Measurements from ENCODE around the gene OCEL1. TPM values are rescaled to one million over a fixed set of nuclear protein-coding genes. Genes with fewer than 3 reads are reported as not detected.

OCEL1 gene
- total and polyA plus RNA-seq, 10 of the 15 experiments (the other 5 are each of a cell fraction or from before 2014, with no cell fraction given): 2.8 to 18.2 (median 7.4) TPM

DNA sequence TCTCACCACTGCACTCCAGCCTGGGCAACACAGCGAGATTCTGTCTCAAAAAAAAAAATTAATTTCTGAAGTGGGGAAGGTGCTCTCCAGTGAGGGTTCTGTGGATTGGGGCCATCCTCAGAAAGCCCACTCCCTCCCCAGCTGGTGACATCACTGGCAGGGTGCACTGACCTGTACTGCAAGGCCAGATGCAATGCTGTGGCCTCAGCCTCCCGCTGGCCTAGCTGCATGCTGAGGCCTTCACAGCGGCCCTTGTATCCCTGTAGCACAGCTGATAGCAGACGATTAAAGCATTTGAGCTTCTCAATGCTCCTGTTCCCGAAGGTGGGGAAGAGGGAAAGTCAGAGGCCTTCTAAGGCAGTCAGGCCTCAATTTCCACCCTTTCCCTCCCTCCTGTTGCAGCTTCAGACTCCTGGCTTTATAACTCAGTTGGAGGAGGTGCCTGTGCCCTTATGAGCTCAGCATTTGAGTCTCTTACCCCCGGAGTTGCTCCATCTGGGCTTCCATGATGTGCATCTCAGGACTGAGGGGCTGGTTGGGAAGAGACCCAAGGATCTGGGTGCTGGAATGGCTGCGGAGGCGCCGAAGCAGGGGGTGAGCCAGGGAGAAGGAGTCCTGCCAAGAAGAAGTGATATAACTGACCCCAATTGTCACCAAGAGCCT, 33.2 kb downstream of the OCEL1 start:
- Histone ChIP-seq H3K36me3 (ENCODE audit: control insufficient read depth in 2 of 2, insufficient read depth in 2 of 2, low read length in 1 of 2) (no peaks in the 10 kb centered on the region), H3K27ac (ENCODE audit: control insufficient read depth, insufficient read depth) (no peak overlapping the region), H3K9me3 (replicated peaks; ENCODE audit: control insufficient read depth, insufficient read depth, low read length) (no peaks in the 10 kb centered on the region; the same call in 2 of the 3 replicates), H3K27me3 (replicated peaks in 1 of 2; ENCODE audit: control insufficient read depth in 2 of 2, insufficient read depth in 2 of 2, low read length in 1 of 2) (no peaks in the 10 kb centered on the region), H4K20me1 (ENCODE audit: control insufficient read depth, insufficient read depth) (no peaks in the 10 kb centered on the region), H3K4me1 (ENCODE audit: control insufficient read depth, insufficient read depth, low read length) (peaks cover 2% of the 10 kb centered on the region; the same call in 1 of the 2 replicates), H2AFZ (ENCODE audit: control insufficient read depth, low read depth, low read length) (no peak overlapping the region), H3K4me3 (no peak overlapping the region), H3K79me2 (ENCODE audit: control insufficient read depth, insufficient read depth, low read length) (no peaks in the 10 kb centered on the region), H3K4me2 (ENCODE audit: control insufficient read depth, insufficient read depth) (no peak overlapping the region), H3K9ac (ENCODE audit: control insufficient read depth, insufficient read depth, low read length) (no peak overlapping the region)
- ChIA-PET SMC1A (ENCODE audit: uncharacterized antibody, unreplicated experiment) (interaction anchor here (0.6 to 1.8 kb wide), 6 partner anchors 12 to 147 kb away, joined by 3 to 7 read pairs (median 4); partner anchors contain the start of genes ANKLE1 and USE1), POLR2A (interaction anchor here (0.6 to 0.7 kb wide), 3 partner anchors 25 to 576 kb away, joined by 3 to 5 read pairs (median 3); no protein-coding TSS in a partner anchor), RAD21 (ENCODE audit: unreplicated experiment) (interaction anchor here (0.6 to 2.3 kb wide), 3 partner anchors 21 to 26 kb away, joined by 3 to 12 read pairs (median 4); partner anchors contain the start of gene ANKLE1), CTCF (interaction anchor here (0.6 to 10.5 kb wide), 17 partner anchors 8 to 256 kb away, joined by 3 to 120 read pairs (median 4); partner anchors contain the start of genes ANKLE1, BABAM1 and USE1)
- in situ Hi-C loops (cut with MboI) (no loop called here), intact Hi-C loops (cut with micrococcal nuclease; ENCODE audit: unreplicated experiment) (no loop called here)
- DNase-seq (ENCODE audit: low read depth, low spot score) (no peak), FAIRE-seq (no peak), ATAC-seq (no peak)
- WGBS (ENCODE audit: insufficient coverage, insufficient replicate concordance, low lambda C conversion rate, missing lambda C conversion rate): 69% methylated on average over 9 of the region's 9 CpGs
- BruUV-seq (replicated peaks): no TSS peak
- TF ChIP-seq, protein P1, sequence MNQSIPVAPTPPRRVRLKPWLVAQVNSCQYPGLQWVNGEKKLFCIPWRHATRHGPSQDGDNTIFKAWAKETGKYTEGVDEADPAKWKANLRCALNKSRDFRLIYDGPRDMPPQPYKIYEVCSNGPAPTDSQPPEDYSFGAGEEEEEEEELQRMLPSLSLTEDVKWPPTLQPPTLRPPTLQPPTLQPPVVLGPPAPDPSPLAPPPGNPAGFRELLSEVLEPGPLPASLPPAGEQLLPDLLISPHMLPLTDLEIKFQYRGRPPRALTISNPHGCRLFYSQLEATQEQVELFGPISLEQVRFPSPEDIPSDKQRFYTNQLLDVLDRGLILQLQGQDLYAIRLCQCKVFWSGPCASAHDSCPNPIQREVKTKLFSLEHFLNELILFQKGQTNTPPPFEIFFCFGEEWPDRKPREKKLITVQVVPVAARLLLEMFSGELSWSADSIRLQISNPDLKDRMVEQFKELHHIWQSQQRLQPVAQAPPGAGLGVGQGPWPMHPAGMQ (IDR thresholded peaks at IDR 0.05; ENCODE audit: borderline replicate concordance): no peak
- TF ChIP-seq BMI1 (IDR thresholded peaks at IDR 0.05; ENCODE audit: borderline replicate concordance) (no peak), BRCA1 (IDR thresholded peaks at IDR 0.05; ENCODE audit: low read depth, low read length) (no peak), STAT3 (IDR thresholded peaks at IDR 0.05; ENCODE audit: low read depth, low read length) (no peak), IKZF1 (conservative IDR thresholded peaks at IDR 0.05) (no peak), SIX5 (IDR thresholded peaks at IDR 0.05; ENCODE audit: low read depth, low read length, severe bottlenecking) (no peak), RB1 (IDR thresholded peaks at IDR 0.05; ENCODE audit: borderline replicate concordance) (no peak), TCF3 (IDR thresholded peaks at IDR 0.05; ENCODE audit: borderline replicate concordance, insufficient read depth, low read depth, low read length) (no peak)
- TF ChIP-seq, protein P2, sequence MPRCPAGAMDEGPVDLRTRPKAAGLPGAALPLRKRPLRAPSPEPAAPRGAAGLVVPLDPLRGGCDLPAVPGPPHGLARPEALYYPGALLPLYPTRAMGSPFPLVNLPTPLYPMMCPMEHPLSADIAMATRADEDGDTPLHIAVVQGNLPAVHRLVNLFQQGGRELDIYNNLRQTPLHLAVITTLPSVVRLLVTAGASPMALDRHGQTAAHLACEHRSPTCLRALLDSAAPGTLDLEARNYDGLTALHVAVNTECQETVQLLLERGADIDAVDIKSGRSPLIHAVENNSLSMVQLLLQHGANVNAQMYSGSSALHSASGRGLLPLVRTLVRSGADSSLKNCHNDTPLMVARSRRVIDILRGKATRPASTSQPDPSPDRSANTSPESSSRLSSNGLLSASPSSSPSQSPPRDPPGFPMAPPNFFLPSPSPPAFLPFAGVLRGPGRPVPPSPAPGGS (IDR thresholded peaks at IDR 0.05; ENCODE audit: borderline replicate concordance, insufficient read depth, low read depth, low read length, poor library complexity, severe bottlenecking): no peak
- TF ChIP-seq, protein P3, sequence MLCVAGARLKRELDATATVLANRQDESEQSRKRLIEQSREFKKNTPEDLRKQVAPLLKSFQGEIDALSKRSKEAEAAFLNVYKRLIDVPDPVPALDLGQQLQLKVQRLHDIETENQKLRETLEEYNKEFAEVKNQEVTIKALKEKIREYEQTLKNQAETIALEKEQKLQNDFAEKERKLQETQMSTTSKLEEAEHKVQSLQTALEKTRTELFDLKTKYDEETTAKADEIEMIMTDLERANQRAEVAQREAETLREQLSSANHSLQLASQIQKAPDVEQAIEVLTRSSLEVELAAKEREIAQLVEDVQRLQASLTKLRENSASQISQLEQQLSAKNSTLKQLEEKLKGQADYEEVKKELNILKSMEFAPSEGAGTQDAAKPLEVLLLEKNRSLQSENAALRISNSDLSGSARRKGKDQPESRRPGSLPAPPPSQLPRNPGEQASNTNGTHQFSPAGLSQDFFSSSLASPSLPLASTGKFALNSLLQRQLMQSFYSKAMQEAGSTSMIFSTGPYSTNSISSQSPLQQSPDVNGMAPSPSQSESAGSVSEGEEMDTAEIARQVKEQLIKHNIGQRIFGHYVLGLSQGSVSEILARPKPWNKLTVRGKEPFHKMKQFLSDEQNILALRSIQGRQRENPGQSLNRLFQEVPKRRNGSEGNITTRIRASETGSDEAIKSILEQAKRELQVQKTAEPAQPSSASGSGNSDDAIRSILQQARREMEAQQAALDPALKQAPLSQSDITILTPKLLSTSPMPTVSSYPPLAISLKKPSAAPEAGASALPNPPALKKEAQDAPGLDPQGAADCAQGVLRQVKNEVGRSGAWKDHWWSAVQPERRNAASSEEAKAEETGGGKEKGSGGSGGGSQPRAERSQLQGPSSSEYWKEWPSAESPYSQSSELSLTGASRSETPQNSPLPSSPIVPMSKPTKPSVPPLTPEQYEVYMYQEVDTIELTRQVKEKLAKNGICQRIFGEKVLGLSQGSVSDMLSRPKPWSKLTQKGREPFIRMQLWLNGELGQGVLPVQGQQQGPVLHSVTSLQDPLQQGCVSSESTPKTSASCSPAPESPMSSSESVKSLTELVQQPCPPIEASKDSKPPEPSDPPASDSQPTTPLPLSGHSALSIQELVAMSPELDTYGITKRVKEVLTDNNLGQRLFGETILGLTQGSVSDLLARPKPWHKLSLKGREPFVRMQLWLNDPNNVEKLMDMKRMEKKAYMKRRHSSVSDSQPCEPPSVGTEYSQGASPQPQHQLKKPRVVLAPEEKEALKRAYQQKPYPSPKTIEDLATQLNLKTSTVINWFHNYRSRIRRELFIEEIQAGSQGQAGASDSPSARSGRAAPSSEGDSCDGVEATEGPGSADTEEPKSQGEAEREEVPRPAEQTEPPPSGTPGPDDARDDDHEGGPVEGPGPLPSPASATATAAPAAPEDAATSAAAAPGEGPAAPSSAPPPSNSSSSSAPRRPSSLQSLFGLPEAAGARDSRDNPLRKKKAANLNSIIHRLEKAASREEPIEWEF (IDR thresholded peaks at IDR 0.05; ENCODE audit: insufficient replicate concordance, low read depth, low read length): no peak
